Measurements from ENCODE around the gene RP9. TPM values are rescaled to one million over a fixed set of nuclear protein-coding genes. Genes with fewer than 3 reads are reported as not detected.

Gene RP9
- total and polyA plus RNA-seq, 2 of the 13 experiments (the other 11 are each of a cell fraction or from before 2014, with no cell fraction given): 14.2 to 18.6 TPM

GRCh38 chr7:33054261-33054964 lies 54.8 kb downstream of the RP9 start:
- DNase-seq (ENCODE audit: low spot score) (no peak), FAIRE-seq (no peak), ATAC-seq (no peak)
- H3K4me2 ChIP-seq (ENCODE audit: low read depth, low read length): no peak overlapping the region
- no peak overlapping the region for H3K27ac ChIP-seq (ENCODE audit: extremely low read length, insufficient read depth, low read length)
- intact Hi-C loops (cut with micrococcal nuclease; ENCODE audit: unreplicated experiment): no loop called here
- ChIA-PET POLR2A (no interaction called here), CTCF (ENCODE audit: low intra/inter-chr PET ratio, low total read pairs) (no interaction called here)
- 99% methylated on average over 2 of the region's 2 CpGs for WGBS (ENCODE audit: low lambda C conversion rate)
- no peaks in the 10 kb centered on the region for H3K27me3 ChIP-seq (ENCODE audit: control insufficient read depth in 1 of 2, insufficient read depth in 2 of 2, low read length in 2 of 2)
- H3K4me3 ChIP-seq (replicated peaks in 1 of 3; ENCODE audit: insufficient read depth in 1 of 3, low read depth in 2 of 3, low read length in 3 of 3): no peak overlapping the region
- peaks cover 92% of the 10 kb centered on the region for H3K79me2 ChIP-seq (ENCODE audit: insufficient read depth, low read length)
- in situ Hi-C loops (cut with HindIII; ENCODE audit: extremely low pct_ligation_motif_present, low pct_unique_long_range_greater_than_20kb): no loop called here
- no peak overlapping the region for H2AFZ ChIP-seq (ENCODE audit: low read length)
- peaks cover 3% of the 10 kb centered on the region for H4K20me1 ChIP-seq (ENCODE audit: insufficient read depth, low read length)
- H3K4me1 ChIP-seq (ENCODE audit: insufficient read depth, low read length): peaks cover 48% of the 10 kb centered on the region
- no peaks in the 10 kb centered on the region for H3K9me3 ChIP-seq (ENCODE audit: low read length)
- TF ChIP-seq DRAP1 (CRISPR knock-in tag; IDR thresholded peaks at IDR 0.05) (no peak), CEBPB (IDR thresholded peaks at IDR 0.05; ENCODE audit: borderline replicate concordance, low read depth, low read length) (peak; percentile 14; the same call in 1 of the 2 replicates)
- BruUV-seq (replicated peaks): no TSS peak
- H3K9ac ChIP-seq (ENCODE audit: insufficient read depth, low read depth, low read length): no peak overlapping the region
- no peaks in the 10 kb centered on the region; a peak in 1 of 5 replicates for H3K36me3 ChIP-seq (replicated peaks in 1 of 2; ENCODE audit: control insufficient read depth in 1 of 2, insufficient read depth in 2 of 2, low read length in 2 of 2)

- in situ Hi-C loops (cut with HindIII; ENCODE audit: extremely low pct_ligation_motif_present, low pct_unique_long_range_greater_than_20kb) (no loop called here), intact Hi-C loops (cut with micrococcal nuclease; ENCODE audit: unreplicated experiment) (no loop called here)
- Histone ChIP-seq H3K27me3 (ENCODE audit: control insufficient read depth in 1 of 2, insufficient read depth in 2 of 2, low read length in 2 of 2) (no peaks in the 10 kb centered on the region), H3K4me1 (ENCODE audit: insufficient read depth, low read length) (peaks cover 41% of the 10 kb centered on the region), H3K9ac (ENCODE audit: insufficient read depth, low read depth, low read length) (no peak overlapping the region), H3K9me3 (ENCODE audit: low read length) (no peaks in the 10 kb centered on the region), H4K20me1 (ENCODE audit: insufficient read depth, low read length) (peaks cover 2% of the 10 kb centered on the region), H3K79me2 (ENCODE audit: insufficient read depth, low read length) (peaks cover 92% of the 10 kb centered on the region), H3K27ac (ENCODE audit: extremely low read length, insufficient read depth, low read length) (no peak overlapping the region), H3K36me3 (replicated peaks in 1 of 2; ENCODE audit: control insufficient read depth in 1 of 2, insufficient read depth in 2 of 2, low read length in 2 of 2) (no peaks in the 10 kb centered on the region; a peak in 1 of 5 replicates), H3K4me3 (replicated peaks in 1 of 3; ENCODE audit: insufficient read depth in 1 of 3, low read depth in 2 of 3, low read length in 3 of 3) (no peak overlapping the region), H2AFZ (ENCODE audit: low read length) (no peak overlapping the region), H3K4me2 (ENCODE audit: low read depth, low read length) (no peak overlapping the region)
- BruUV-seq (replicated peaks): no TSS peak
- POLR2A ChIA-PET: no interaction called here
- no peak for ATAC-seq
- no peak for DNase-seq (ENCODE audit: low spot score)
- WGBS (ENCODE audit: low lambda C conversion rate): 93% methylated on average over 1 of the region's 1 CpG
- CTCF ChIA-PET (ENCODE audit: low intra/inter-chr PET ratio, low total read pairs): no interaction called here
- no peak for FAIRE-seq
- TF ChIP-seq TAF1 (CRISPR knock-in tag; IDR thresholded peaks at IDR 0.05): no peak
- TF ChIP-seq ZNF644 (CRISPR knock-in tag; IDR thresholded peaks at IDR 0.05; ENCODE audit: low read depth): no peak
- TF ChIP-seq, protein P1, sequence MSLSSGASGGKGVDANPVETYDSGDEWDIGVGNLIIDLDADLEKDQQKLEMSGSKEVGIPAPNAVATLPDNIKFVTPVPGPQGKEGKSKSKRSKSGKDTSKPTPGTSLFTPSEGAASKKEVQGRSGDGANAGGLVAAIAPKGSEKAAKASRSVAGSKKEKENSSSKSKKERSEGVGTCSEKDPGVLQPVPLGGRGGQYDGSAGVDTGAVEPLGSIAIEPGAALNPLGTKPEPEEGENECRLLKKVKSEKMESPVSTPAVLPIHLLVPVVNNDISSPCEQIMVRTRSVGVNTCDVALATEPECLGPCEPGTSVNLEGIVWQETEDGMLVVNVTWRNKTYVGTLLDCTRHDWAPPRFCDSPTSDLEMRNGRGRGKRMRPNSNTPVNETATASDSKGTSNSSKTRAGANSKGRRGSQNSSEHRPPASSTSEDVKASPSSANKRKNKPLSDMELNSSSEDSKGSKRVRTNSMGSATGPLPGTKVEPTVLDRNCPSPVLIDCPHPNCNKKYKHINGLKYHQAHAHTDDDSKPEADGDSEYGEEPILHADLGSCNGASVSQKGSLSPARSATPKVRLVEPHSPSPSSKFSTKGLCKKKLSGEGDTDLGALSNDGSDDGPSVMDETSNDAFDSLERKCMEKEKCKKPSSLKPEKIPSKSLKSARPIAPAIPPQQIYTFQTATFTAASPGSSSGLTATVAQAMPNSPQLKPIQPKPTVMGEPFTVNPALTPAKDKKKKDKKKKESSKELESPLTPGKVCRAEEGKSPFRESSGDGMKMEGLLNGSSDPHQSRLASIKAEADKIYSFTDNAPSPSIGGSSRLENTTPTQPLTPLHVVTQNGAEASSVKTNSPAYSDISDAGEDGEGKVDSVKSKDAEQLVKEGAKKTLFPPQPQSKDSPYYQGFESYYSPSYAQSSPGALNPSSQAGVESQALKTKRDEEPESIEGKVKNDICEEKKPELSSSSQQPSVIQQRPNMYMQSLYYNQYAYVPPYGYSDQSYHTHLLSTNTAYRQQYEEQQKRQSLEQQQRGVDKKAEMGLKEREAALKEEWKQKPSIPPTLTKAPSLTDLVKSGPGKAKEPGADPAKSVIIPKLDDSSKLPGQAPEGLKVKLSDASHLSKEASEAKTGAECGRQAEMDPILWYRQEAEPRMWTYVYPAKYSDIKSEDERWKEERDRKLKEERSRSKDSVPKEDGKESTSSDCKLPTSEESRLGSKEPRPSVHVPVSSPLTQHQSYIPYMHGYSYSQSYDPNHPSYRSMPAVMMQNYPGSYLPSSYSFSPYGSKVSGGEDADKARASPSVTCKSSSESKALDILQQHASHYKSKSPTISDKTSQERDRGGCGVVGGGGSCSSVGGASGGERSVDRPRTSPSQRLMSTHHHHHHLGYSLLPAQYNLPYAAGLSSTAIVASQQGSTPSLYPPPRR (CRISPR knock-in tag; IDR thresholded peaks at IDR 0.05; ENCODE audit: borderline replicate concordance): no peak
- TF ChIP-seq, protein P2, sequence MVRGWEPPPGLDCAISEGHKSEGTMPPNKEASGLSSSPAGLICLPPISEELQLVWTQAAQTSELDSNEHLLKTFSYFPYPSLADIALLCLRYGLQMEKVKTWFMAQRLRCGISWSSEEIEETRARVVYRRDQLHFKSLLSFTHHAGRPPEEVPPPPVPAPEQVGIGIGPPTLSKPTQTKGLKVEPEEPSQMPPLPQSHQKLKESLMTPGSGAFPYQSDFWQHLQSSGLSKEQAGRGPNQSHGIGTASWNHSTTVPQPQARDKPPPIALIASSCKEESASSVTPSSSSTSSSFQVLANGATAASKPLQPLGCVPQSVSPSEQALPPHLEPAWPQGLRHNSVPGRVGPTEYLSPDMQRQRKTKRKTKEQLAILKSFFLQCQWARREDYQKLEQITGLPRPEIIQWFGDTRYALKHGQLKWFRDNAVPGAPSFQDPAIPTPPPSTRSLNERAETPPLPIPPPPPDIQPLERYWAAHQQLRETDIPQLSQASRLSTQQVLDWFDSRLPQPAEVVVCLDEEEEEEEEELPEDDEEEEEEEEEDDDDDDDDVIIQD (CRISPR knock-in tag; IDR thresholded peaks at IDR 0.05; ENCODE audit: low read depth): no peak
- no peak for TF ChIP-seq PATZ1 (CRISPR knock-in tag; IDR thresholded peaks at IDR 0.05)
- TF ChIP-seq TCF7L2 (IDR thresholded peaks at IDR 0.05; ENCODE audit: low read depth, low read length): no peak
- no peak for TF ChIP-seq ZSCAN20 (CRISPR knock-in tag; IDR thresholded peaks at IDR 0.05; ENCODE audit: borderline replicate concordance)
Measured at GRCh38 chr7:33053721-33054120, 55.5 kb downstream of the RP9 start.
